Measurements from ENCODE around the gene NOVA1. TPM values are rescaled to one million over a fixed set of nuclear protein-coding genes. Genes with fewer than 3 reads are reported as not detected.

Gene NOVA1
- total RNA-seq, 1 experiment from 2014 or later = not detected

DNA sequence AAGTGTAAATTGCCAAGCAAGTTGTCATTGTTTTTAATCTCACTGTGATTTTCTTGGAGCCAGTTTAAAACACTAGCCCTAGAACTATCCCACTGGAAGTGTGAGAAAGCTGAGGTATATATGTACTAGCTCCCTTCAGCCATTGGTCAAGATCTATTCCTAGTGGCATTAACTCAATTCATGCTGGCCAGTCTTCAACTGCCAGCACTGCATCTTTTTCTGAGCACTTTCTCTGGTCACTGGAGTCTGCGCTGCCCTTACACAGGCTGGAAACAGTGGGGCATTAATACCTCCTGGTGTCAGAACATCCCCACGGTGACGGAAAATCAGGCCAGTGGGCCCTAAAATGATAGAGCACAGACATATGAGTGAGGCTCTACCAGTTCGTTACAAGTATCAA is 4.0 kb upstream of the NOVA1 start:
- Histone ChIP-seq H3K27ac (ENCODE audit: low read depth, low read length) (no peak overlapping the region), H3K9me3 (ENCODE audit: control insufficient read depth in 1 of 2, insufficient read depth in 1 of 2, low read depth in 1 of 2, low read length in 2 of 2) (peaks cover 0 to 19% of the 10 kb centered on the region in 2 experiments; a peak in 2 of 4 replicates), H3K4me1 (ENCODE audit: control insufficient read depth in 1 of 2, insufficient read depth in 2 of 2, low read length in 2 of 2) (no peaks in the 10 kb centered on the region), H3K79me2 (ENCODE audit: insufficient read depth, low read length) (no peaks in the 10 kb centered on the region), H4K20me1 (ENCODE audit: insufficient read depth) (no peaks in the 10 kb centered on the region), H3K4me3 (replicated peaks in 1 of 2; ENCODE audit: low read depth in 1 of 2, low read length in 2 of 2) (no peak overlapping the region), H3K9me2 (ENCODE audit: insufficient read depth) (no peaks in the 10 kb centered on the region), H3K9ac (ENCODE audit: low read length) (no peak overlapping the region), H3K27me3 (ENCODE audit: insufficient read depth, low read length) (no peaks in the 10 kb centered on the region), H2AFZ (ENCODE audit: low read depth, low read length, poor library complexity, severe bottlenecking) (no peak overlapping the region), H3K4me2 (ENCODE audit: low read length) (no peak overlapping the region), H3K36me3 (ENCODE audit: control insufficient read depth in 1 of 2, insufficient read depth in 2 of 2, low read length in 2 of 2) (no peaks in the 10 kb centered on the region)
- intact Hi-C loops (cut with micrococcal nuclease) = no loop called here
- ChIA-PET RAD21 (ENCODE audit: low non-redundant PET in 1 of 2, low total read pairs in 2 of 2, uncharacterized antibody in 2 of 2, unreplicated experiment in 2 of 2) (no interaction called here), POLR2A (no interaction called here), CTCF (no interaction called here)
- BruUV-seq (replicated peaks) = no TSS peak
- ATAC-seq = no peak
- DNase-seq (ENCODE audit: low read depth, low spot score) = no peak
- TF ChIP-seq FOSL1 (IDR thresholded peaks at IDR 0.05; ENCODE audit: low read depth) (no peak), ZNF274 (IDR thresholded peaks at IDR 0.05; ENCODE audit: low read depth, low read length) (no peak), SP1 (IDR thresholded peaks at IDR 0.05; ENCODE audit: low read depth) (no peak), REST (IDR thresholded peaks at IDR 0.05; ENCODE audit: low read depth) (no peak), CBX3 (IDR thresholded peaks at IDR 0.05; ENCODE audit: low read depth) (no peak), JUND (IDR thresholded peaks at IDR 0.05) (no peak), TCF7L2 (IDR thresholded peaks at IDR 0.05; ENCODE audit: borderline replicate concordance, extremely low read depth, insufficient read depth, insufficient read length) (no peak), MAX (IDR thresholded peaks at IDR 0.05) (no peak), SIN3A (IDR thresholded peaks at IDR 0.05; ENCODE audit: low read depth) (no peak), CEBPB (IDR thresholded peaks at IDR 0.05; ENCODE audit: low read depth) (no peak), ELF1 (IDR thresholded peaks at IDR 0.05; ENCODE audit: borderline replicate concordance, low read depth) (no peak), POLR2AphosphoS5 (IDR thresholded peaks at IDR 0.05; ENCODE audit: low read depth, low read length) (no peak)
- TF ChIP-seq, protein P1, sequence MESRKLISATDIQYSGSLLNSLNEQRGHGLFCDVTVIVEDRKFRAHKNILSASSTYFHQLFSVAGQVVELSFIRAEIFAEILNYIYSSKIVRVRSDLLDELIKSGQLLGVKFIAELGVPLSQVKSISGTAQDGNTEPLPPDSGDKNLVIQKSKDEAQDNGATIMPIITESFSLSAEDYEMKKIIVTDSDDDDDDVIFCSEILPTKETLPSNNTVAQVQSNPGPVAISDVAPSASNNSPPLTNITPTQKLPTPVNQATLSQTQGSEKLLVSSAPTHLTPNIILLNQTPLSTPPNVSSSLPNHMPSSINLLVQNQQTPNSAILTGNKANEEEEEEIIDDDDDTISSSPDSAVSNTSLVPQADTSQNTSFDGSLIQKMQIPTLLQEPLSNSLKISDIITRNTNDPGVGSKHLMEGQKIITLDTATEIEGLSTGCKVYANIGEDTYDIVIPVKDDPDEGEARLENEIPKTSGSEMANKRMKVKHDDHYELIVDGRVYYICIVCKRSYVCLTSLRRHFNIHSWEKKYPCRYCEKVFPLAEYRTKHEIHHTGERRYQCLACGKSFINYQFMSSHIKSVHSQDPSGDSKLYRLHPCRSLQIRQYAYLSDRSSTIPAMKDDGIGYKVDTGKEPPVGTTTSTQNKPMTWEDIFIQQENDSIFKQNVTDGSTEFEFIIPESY (IDR thresholded peaks at IDR 0.05; ENCODE audit: extremely low read depth, insufficient replicate concordance, low read length) = no peak
- TF ChIP-seq, protein P2, sequence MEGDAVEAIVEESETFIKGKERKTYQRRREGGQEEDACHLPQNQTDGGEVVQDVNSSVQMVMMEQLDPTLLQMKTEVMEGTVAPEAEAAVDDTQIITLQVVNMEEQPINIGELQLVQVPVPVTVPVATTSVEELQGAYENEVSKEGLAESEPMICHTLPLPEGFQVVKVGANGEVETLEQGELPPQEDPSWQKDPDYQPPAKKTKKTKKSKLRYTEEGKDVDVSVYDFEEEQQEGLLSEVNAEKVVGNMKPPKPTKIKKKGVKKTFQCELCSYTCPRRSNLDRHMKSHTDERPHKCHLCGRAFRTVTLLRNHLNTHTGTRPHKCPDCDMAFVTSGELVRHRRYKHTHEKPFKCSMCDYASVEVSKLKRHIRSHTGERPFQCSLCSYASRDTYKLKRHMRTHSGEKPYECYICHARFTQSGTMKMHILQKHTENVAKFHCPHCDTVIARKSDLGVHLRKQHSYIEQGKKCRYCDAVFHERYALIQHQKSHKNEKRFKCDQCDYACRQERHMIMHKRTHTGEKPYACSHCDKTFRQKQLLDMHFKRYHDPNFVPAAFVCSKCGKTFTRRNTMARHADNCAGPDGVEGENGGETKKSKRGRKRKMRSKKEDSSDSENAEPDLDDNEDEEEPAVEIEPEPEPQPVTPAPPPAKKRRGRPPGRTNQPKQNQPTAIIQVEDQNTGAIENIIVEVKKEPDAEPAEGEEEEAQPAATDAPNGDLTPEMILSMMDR (IDR thresholded peaks at IDR 0.05 in 2 of 3, conservative IDR thresholded peaks at IDR 0.05 in 1 of 3; ENCODE audit: borderline replicate concordance in 1 of 3, insufficient read depth in 1 of 3, low read depth in 2 of 3, low read length in 2 of 3) = no peak

Data from HCT116 (cell line).